ENCODE data around the gene LSG1.

The LSG1 gene

GRCh38 chr3:194671900-194672808 is at the start of gene LSG1:
Gene LSG1 (minus strand): TSS chr3:194672191. CDS start chr3:194672162, 29 bp downstream.
- DNase-seq: peak; percentile 82

GRCh38 chr3:194720048-194720447 is 48.1 kb upstream of the LSG1 start:
- no peak for DNase-seq

- DNase-seq: no peak
Observed at GRCh38 chr3:194718079-194718478, 46.1 kb upstream of the LSG1 start.

- DNase-seq: no peak
Observed at GRCh38 chr3:194715022-194715800, 43.2 kb upstream of the LSG1 start.

GRCh38 chr3:194714564-194714963 is 42.6 kb upstream of the LSG1 start:
- DNase-seq: no peak

GRCh38 chr3:194714137-194714455 is 42.1 kb upstream of the LSG1 start:
- no peak for DNase-seq

- no peak for DNase-seq
Observed at GRCh38 chr3:194713299-194714136, 41.5 kb upstream of the LSG1 start.

GRCh38 chr3:194711913-194712312 is 39.9 kb upstream of the LSG1 start:
- DNase-seq: no peak

GRCh38 chr3:194711286-194711685 is 39.3 kb upstream of the LSG1 start:
- DNase-seq: no peak

GRCh38 chr3:194707147-194707540 is 35.2 kb upstream of the LSG1 start:
- DNase-seq: no peak

GRCh38 chr3:194705761-194706160 is 33.8 kb upstream of the LSG1 start:
- no peak for DNase-seq

GRCh38 chr3:194705227-194705626 is 33.2 kb upstream of the LSG1 start:
- no peak for DNase-seq

- no peak for DNase-seq
Observed at GRCh38 chr3:194702545-194702944, 30.6 kb upstream of the LSG1 start.

- DNase-seq: no peak
Observed at GRCh38 chr3:194696702-194697101, 24.7 kb upstream of the LSG1 start.

- no peak for DNase-seq
Observed at GRCh38 chr3:194691481-194692283, 19.7 kb upstream of the LSG1 start.

GRCh38 chr3:194690501-194691372 is 18.7 kb upstream of the LSG1 start:
- no peak for DNase-seq

GRCh38 chr3:194689493-194689944 is 17.5 kb upstream of the LSG1 start:
- no peak for DNase-seq

GRCh38 chr3:194688946-194689345 is 17.0 kb upstream of the LSG1 start:
- DNase-seq: no peak

- DNase-seq: no peak
Observed at GRCh38 chr3:194688200-194688740, 16.3 kb upstream of the LSG1 start.

GRCh38 chr3:194687638-194688199 is 15.7 kb upstream of the LSG1 start:
- DNase-seq: peak; percentile 76

Measured in activated CD4-positive, alpha-beta T cell treated with anti-CD3 and anti-CD28 coated beads for 1 hour (primary cell).